ENCODE data around the gene CRB3.
A peak's percentile ranks its signal among the peaks of the same experiment; 100 is the strongest.

- TF ChIP-seq CREB1 (CRISPR knock-in tag; IDR thresholded peaks at IDR 0.05; ENCODE audit: low read depth) (0 out of 2 replicates have a peak, but pooled peaks have one; percentile 40), JUNB (IDR thresholded peaks at IDR 0.05; ENCODE audit: unreplicated experiment) (no peak), CTCF (conservative IDR thresholded peaks at IDR 0.05; ENCODE audit: low read depth in 2 of 2) (no peak), REST (IDR thresholded peaks at IDR 0.05; ENCODE audit: unreplicated experiment) (no peak), EZH2 (IDR thresholded peaks at IDR 0.05; ENCODE audit: low read depth, unreplicated experiment) (no peak), POLR2AphosphoS5 (IDR thresholded peaks at IDR 0.05; ENCODE audit: low read depth) (peak; percentile 86), STAT1 (IDR thresholded peaks at IDR 0.05; ENCODE audit: unreplicated experiment) (no peak), EZH2phosphoT487 (IDR thresholded peaks at IDR 0.05; ENCODE audit: unreplicated experiment) (no peak)
Measured at GRCh38 chr19:6464070-6464873, at the start of gene CRB3.

Data from GM23338 (cell line).